Lung (tissue), 12 donors: ENCODE results near the gene MEAF6. TPM values are rescaled to one million over a fixed set of nuclear protein-coding genes. Genes with fewer than 3 reads are reported as not detected.
A peak's percentile ranks its signal among the peaks of the same experiment; 100 is the strongest.

Experiments
- ATAC-seq: fragments of 200-7000 bp; cut with Tn5 transposase; one replicate; pipeline ENCODE4 v1.9.1; 2020; ENCODE audit warnings: moderate number of reproducible peaks; ENCODE audit not compliant: insufficient read depth, low FRiP score
- DNase-seq, 3 donors: peaks; one replicate each; pipeline ENCODE4 v3.0.0-alpha.2; 2013 to 2017
- H3K27ac ChIP-seq, 2 donors: one replicate each; pipeline ENCODE4 v1.5.1; 2013; ENCODE audit warnings: mild to moderate bottlenecking in 2 of 2, moderate library complexity in 2 of 2, control low read depth in 1 of 2, inconsistent platforms in 1 of 2, low read depth in 1 of 2, low read length in 1 of 2
- H3K27me3 ChIP-seq, 3 donors: one replicate each; pipeline ENCODE4 v1.5.1; 2013; ENCODE audit warnings: low read length in 2 of 3; ENCODE audit not compliant: control insufficient read depth in 3 of 3, insufficient read depth in 3 of 3
- H3K36me3 ChIP-seq, 4 donors: one replicate each; pipeline ENCODE4 v1.5.1; 2013; ENCODE audit warnings: low read length in 4 of 4, mild to moderate bottlenecking in 1 of 4, moderate library complexity in 1 of 4; ENCODE audit not compliant: control insufficient read depth in 4 of 4, insufficient read depth in 4 of 4
- H3K4me1 ChIP-seq, 5 donors: one replicate each; pipeline ENCODE4 v1.5.1; 2013; ENCODE audit warnings: low read length in 5 of 5, mild to moderate bottlenecking in 2 of 5, moderate library complexity in 1 of 5; ENCODE audit not compliant: control insufficient read depth in 5 of 5, insufficient read depth in 5 of 5
- H3K4me3 ChIP-seq: one replicate; pipeline ENCODE4 v1.5.1; 2013; ENCODE audit warnings: mild to moderate bottlenecking, control low read depth, moderate library complexity
- H3K9ac ChIP-seq, 2 donors: one replicate each; pipeline ENCODE4 v1.5.1; 2013; ENCODE audit warnings: low read length in 2 of 2, control low read depth in 1 of 2; ENCODE audit not compliant: insufficient read depth in 1 of 2
- H3K9me3 ChIP-seq, 4 donors: one replicate each; pipeline ENCODE4 v1.5.1; 2013; ENCODE audit warnings: low read length in 3 of 4, mild to moderate bottlenecking in 1 of 4, moderate library complexity in 1 of 4; ENCODE audit not compliant: control insufficient read depth in 4 of 4, insufficient read depth in 3 of 4
- CTCF ChIP-seq: IDR thresholded peaks from 2 replicates; pipeline ENCODE4 v1.5.1; 2012; ENCODE audit warnings: mild to moderate bottlenecking; ENCODE audit errors: control extremely low read depth, extremely low read depth
- WGBS, 2 donors: extraction: QIAGEN DNeasy Blood & Tissue Kit; methylation state at CpG; one replicate each; pipeline ENCODE4 v1.1.7; 2013; 5-methylcytosine and 5-hydroxymethylcytosine counted together
- polyA plus RNA-seq, 2 donors: library from polyadenylated mRNA; stranded (reverse); fragments of 200-250 nt; gene quantifications; one replicate each; pipeline ENCODE4 v1.2.1, GENCODE V29; 2013
- total RNA-seq, 2 donors: library from RNA; depleted of rRNA in 1 of 2; stranded (reverse); fragments of >200 nt in 1 of 2; gene quantifications; one replicate each; pipeline ENCODE4 v1.2.1, GENCODE V29; 2014 to 2021
- donor health status: control.
- donor health status: control.
- donor health status: Bipolar disorder and iron deficiency.
- donor health status: healthy.
- donor health status: DM: yes; HTN: yes; CAD: no.

The MEAF6 gene
- total and polyA plus RNA-seq, 4 donors = 36.9 to 68.2 (median 58.8) TPM

GRCh38 chr1:37498872-37499617 is 15.5 kb downstream of the MEAF6 start:
- WGBS, 2 donors = 68 to 80% methylated on average over 4 of the region's 4 CpGs

GRCh38 chr1:37497832-37498231 is 16.7 kb downstream of the MEAF6 start:
- Histone ChIP-seq H3K36me3 (peaks cover 10 to 32% (median 13%) of the 10 kb centered on the region in 4 donors), H3K4me1 (peaks cover 0 to 4% (median 0%) of the 10 kb centered on the region in 5 donors), H3K9me3 (no peaks in the 10 kb centered on the region), H3K27me3 (no peaks in the 10 kb centered on the region), H3K9ac (no peak overlapping the region), H3K4me3 (no peak overlapping the region), H3K27ac (no peak overlapping the region)
- no peak for ATAC-seq
- 83 to 92% methylated on average over 2 of the region's 2 CpGs for WGBS, 2 donors
- no peak for TF ChIP-seq CTCF
- peak in 1 of 3 donors; percentile 38 for DNase-seq

More at GRCh38 chr1:37498872-37499617, 15.5 kb downstream of the MEAF6 start:
- Histone ChIP-seq H3K9ac (no peak overlapping the region), H3K9me3 (no peaks in the 10 kb centered on the region), H3K27me3 (no peaks in the 10 kb centered on the region), H3K27ac (peak overlapping the region in 1 of 2 donors; percentile 60), H3K4me3 (no peak overlapping the region), H3K4me1 (peaks cover 0 to 5% (median 0%) of the 10 kb centered on the region in 5 donors), H3K36me3 (peaks cover 5 to 30% (median 15%) of the 10 kb centered on the region in 4 donors)
- ATAC-seq (no peak), DNase-seq (peak in 2 of 3 donors; percentile 52 to 66)
- no peak for TF ChIP-seq CTCF

GRCh38 chr1:37495875-37496274 is 18.7 kb downstream of the MEAF6 start:
- H3K4me1 ChIP-seq = peaks cover 0 to 4% (median 0%) of the 10 kb centered on the region in 5 donors
- no peak overlapping the region for H3K9ac ChIP-seq
- H3K27ac ChIP-seq = no peak overlapping the region
- no peak overlapping the region for H3K4me3 ChIP-seq
- ATAC-seq = no peak
- no peak for DNase-seq
- TF ChIP-seq CTCF = no peak
- WGBS, 2 donors = 66 to 82% methylated on average over 1 of the region's 1 CpG
- no peaks in the 10 kb centered on the region for H3K9me3 ChIP-seq
- H3K36me3 ChIP-seq = peaks cover 10 to 26% (median 15%) of the 10 kb centered on the region in 4 donors
- no peaks in the 10 kb centered on the region for H3K27me3 ChIP-seq
